ENCODE data around the gene FNDC3A. TPM values are rescaled to one million over a fixed set of nuclear protein-coding genes. Genes with fewer than 3 reads are reported as not detected.
"Not testable (repeated sequence)": the region's sequence is repeated elsewhere in the genome, so short reads cannot be mapped to it uniquely, and the experiment has no call there.

FNDC3A gene
- total and polyA plus RNA-seq, 11 donors: 10.1 to 38.3 (median 21.9) TPM

- ATAC-seq (no peak), DNase-seq (no peak)
- Histone ChIP-seq H3K9me3 (peaks cover 0 to 26% (median 11%) of the 10 kb centered on the region in 12 donors), H3K27me3 (no peaks in the 10 kb centered on the region), H3K4me3 (no peak overlapping the region), H3K27ac (no peak overlapping the region), H3K36me3 (no peaks in the 10 kb centered on the region), H3K4me1 (peaks cover 0 to 11% (median 0%) of the 10 kb centered on the region in 12 donors)
- intact Hi-C loops (cut with DNase I): no loop called here
- WGBS, 4 donors: 98 to 100% (median 99%) methylated on average over 1 of the region's 1 CpG
- no peak for TF ChIP-seq POLR2A (IDR thresholded peaks at IDR 0.05)
- no peak for TF ChIP-seq CTCF (IDR thresholded peaks at IDR 0.05)
Measured at GRCh38 chr13:49000247-49000646, 24.5 kb downstream of the FNDC3A start.

- H3K9me3 ChIP-seq: peaks cover 0 to 30% (median 3%) of the 10 kb centered on the region in 12 donors
- H3K27ac ChIP-seq; intact Hi-C loops (cut with DNase I); H3K4me3 ChIP-seq; H3K27me3 ChIP-seq; ATAC-seq; H3K4me1 ChIP-seq; DNase-seq; H3K36me3 ChIP-seq: not testable (repeated sequence)
- WGBS, 4 donors: 97 to 98% (median 98%) methylated on average over 23 to 28 of the region's 28 CpGs
Measured at GRCh38 chr13:49018986-49019635, 43.4 kb downstream of the FNDC3A start.

GRCh38 chr13:49020328-49020727 lies 44.6 kb downstream of the FNDC3A start:
- 92 to 98% (median 95%) methylated on average over 2 of the region's 2 CpGs for WGBS, 4 donors
- intact Hi-C loops (cut with DNase I): no loop called here
- DNase-seq: no peak
- Histone ChIP-seq H3K4me1 (no peaks in the 10 kb centered on the region), H3K4me3 (no peak overlapping the region), H3K27me3 (no peaks in the 10 kb centered on the region), H3K9me3 (peaks cover 0 to 39% (median 7%) of the 10 kb centered on the region in 12 donors), H3K36me3 (no peaks in the 10 kb centered on the region), H3K27ac (no peak overlapping the region)
- ATAC-seq: no peak
- TF ChIP-seq CTCF (IDR thresholded peaks at IDR 0.05): no peak
- TF ChIP-seq POLR2A (IDR thresholded peaks at IDR 0.05): no peak

- no peak for TF ChIP-seq POLR2A (IDR thresholded peaks at IDR 0.05)
- TF ChIP-seq CTCF (IDR thresholded peaks at IDR 0.05): no peak
- intact Hi-C loops (cut with DNase I): no loop called here
- peaks cover 0 to 39% (median 7%) of the 10 kb centered on the region in 12 donors for H3K9me3 ChIP-seq
- no peak overlapping the region for H3K27ac ChIP-seq
- ATAC-seq (no peak), DNase-seq (no peak)
- no peak overlapping the region for H3K4me3 ChIP-seq
- no peaks in the 10 kb centered on the region for H3K36me3 ChIP-seq
- 94 to 98% (median 95%) methylated on average over 2 of the region's 2 CpGs for WGBS, 4 donors
- H3K4me1 ChIP-seq: no peaks in the 10 kb centered on the region
- H3K27me3 ChIP-seq: no peaks in the 10 kb centered on the region
Measured at GRCh38 chr13:49020940-49021553, 45.3 kb downstream of the FNDC3A start.

Measured in heart left ventricle (tissue), 16 donors.